HepG2 (cell line): Measurements from ENCODE around the gene EHBP1. TPM values are rescaled to one million over a fixed set of nuclear protein-coding genes. Genes with fewer than 3 reads are reported as not detected.

Source experiments
- ATAC-seq: fragments of 200-7000 bp; cut with Tn5 transposase; 3 replicates; pipeline ENCODE4 v1.9.1; 2020; ENCODE audit warnings: mild to moderate bottlenecking, moderate library complexity
- BruUV-seq: library from RNA; stranded (reverse); fragments of 400-500 nt; replicated peaks from 2 replicates; lab custom pipeline; 2021; lab: Mats Ljungman, UMichigan
- CTCF ChIA-PET: fragments of 300-600 bp; formaldehyde crosslinking; extraction: SDS; loops from one replicate; lab custom pipeline; 2021; ENCODE audit warnings: low total read pairs, inconsistent platforms, low intra/inter-chr PET ratio; lab: Yijun Ruan, JAX
- POLR2A ChIA-PET: fragments of 350-600 bp; sonication (Branson Sonifier 250); formaldehyde crosslinking; loops from one replicate; lab custom pipeline; 2020; ENCODE audit warnings: antibody characterized with exemption, inconsistent platforms; lab: Yijun Ruan, JAX
- DNase-seq: peaks from one replicate; pipeline ENCODE4 v3.0.0-alpha.2; 2015; ENCODE audit warnings: low spot score
- FAIRE-seq: peaks from 3 replicates; lab custom pipeline; 2011; peaks lifted over from hg19 to GRCh38; lab: Jason Lieb, UNC
- H2AFZ ChIP-seq: one replicate; pipeline ENCODE4 v1.6.1; 2011; ENCODE audit warnings: low read length, inconsistent platforms
- H3K27ac ChIP-seq: fragments of 300-600 bp; 3 replicates; pipeline ENCODE4 v1.8.0; 2011; ENCODE audit warnings: mixed run types, mild to moderate bottlenecking, mixed read lengths, low read length, inconsistent platforms; ENCODE audit not compliant: insufficient read depth; ENCODE audit errors: extremely low read length
- H3K27me3 ChIP-seq, 2 experiments: fragments of 200-600 bp in 1 of 2; 2 replicates in 1 of 2; 3 replicates in 1 of 2; pipeline versions ENCODE4 v1.6.0 to v1.8.0; 2011; ENCODE audit warnings: low read length in 2 of 2, mild to moderate bottlenecking in 2 of 2, moderate library complexity in 2 of 2, inconsistent platforms in 1 of 2; ENCODE audit not compliant: insufficient read depth in 2 of 2, control insufficient read depth in 1 of 2
- H3K36me3 ChIP-seq, 2 experiments: fragments of 200-600 bp in 1 of 2; replicated peaks in 1 of 2; 2 replicates in 1 of 2; 3 replicates in 1 of 2; pipeline versions ENCODE4 v1.5.1 to v1.8.0; 2011; ENCODE audit warnings: low read length in 2 of 2, inconsistent platforms in 1 of 2; ENCODE audit not compliant: insufficient read depth in 2 of 2, control insufficient read depth in 1 of 2
- H3K4me1 ChIP-seq: 2 replicates; pipeline ENCODE4 v1.5.1; 2012; ENCODE audit warnings: low read length, inconsistent platforms; ENCODE audit not compliant: insufficient read depth
- H3K4me2 ChIP-seq: 2 replicates; pipeline ENCODE4 v1.6.0; 2011; ENCODE audit warnings: low read depth, low read length, inconsistent platforms
- H3K4me3 ChIP-seq, 3 experiments: fragments of 200-600 bp in 1 of 3; sonication (generic), shearing (Covaris generic) in 1 of 3; replicated peaks in 1 of 3; 2 replicates each; pipeline ENCODE4 v1.5.1; 2011 to 2016; ENCODE audit warnings: low read length in 3 of 3, inconsistent platforms in 2 of 3, low read depth in 2 of 3, mild to moderate bottlenecking in 2 of 3, control low read depth in 1 of 3, mixed read lengths in 1 of 3; ENCODE audit not compliant: insufficient read depth in 1 of 3
- H3K79me2 ChIP-seq: one replicate; pipeline ENCODE4 v1.6.1; 2011; ENCODE audit warnings: low read length, inconsistent platforms; ENCODE audit not compliant: insufficient read depth
- H3K9ac ChIP-seq: 2 replicates; pipeline ENCODE4 v1.6.0; 2011; ENCODE audit warnings: mild to moderate bottlenecking, low read depth, low read length, inconsistent platforms; ENCODE audit not compliant: insufficient read depth
- H3K9me3 ChIP-seq: 2 replicates; pipeline ENCODE4 v1.5.1; 2012; ENCODE audit warnings: mild to moderate bottlenecking, low read length
- H4K20me1 ChIP-seq: 2 replicates; pipeline ENCODE4 v1.6.0; 2011; ENCODE audit warnings: inconsistent platforms, mild to moderate bottlenecking, low read length, moderate library complexity; ENCODE audit not compliant: insufficient read depth
- HOMEZ ChIP-seq: IDR thresholded peaks from 2 replicates; pipeline ENCODE4 v1.6.1; 2016; ENCODE audit warnings: low read depth
- KAT2B ChIP-seq: fragments of 150-350 bp; IDR thresholded peaks from 2 replicates; pipeline ENCODE4 v1.6.1; 2014; ENCODE audit warnings: low read depth, low read length, borderline replicate concordance
- NCOA1 ChIP-seq: sonication (generic); formaldehyde crosslinking; IDR thresholded peaks from 2 replicates; pipeline ENCODE4 v1.9.0; 2021; ENCODE audit warnings: missing genetic modification reagents
- POGZ ChIP-seq: sonication (generic); formaldehyde crosslinking; IDR thresholded peaks from 2 replicates; pipeline ENCODE4 v1.4.0; 2020; ENCODE audit warnings: mild to moderate bottlenecking, missing genetic modification reagents
- RBM22 ChIP-seq: fragments of 200-400 bp; formaldehyde crosslinking; optimal IDR thresholded peaks from 2 replicates; pipeline ENCODE3; 2017; ENCODE audit warnings: mild to moderate bottlenecking, low read length, moderate library complexity
- ZMYM4 ChIP-seq: sonication (generic); formaldehyde crosslinking; IDR thresholded peaks from 2 replicates; pipeline ENCODE4 v1.8.1; 2023; ENCODE audit warnings: mild to moderate bottlenecking, missing genetic modification reagents
- ZSCAN5A ChIP-seq: sonication (generic); formaldehyde crosslinking; IDR thresholded peaks from 2 replicates; pipeline ENCODE4 v1.8.0; 2022; ENCODE audit warnings: mild to moderate bottlenecking, missing genetic modification reagents, borderline replicate concordance
- WGBS: methylation state at CpG from one replicate; pipeline ENCODE4 v1.1.6; 2017; ENCODE audit warnings: low lambda C conversion rate; 5-methylcytosine and 5-hydroxymethylcytosine counted together
- in situ Hi-C: cut with HindIII; loops from 2 replicates; pipeline ENCODE4 v1.10.0; 2017; ENCODE audit warnings: low pct_unique_long_range_greater_than_20kb; ENCODE audit not compliant: extremely low pct_ligation_motif_present
- intact Hi-C: fragments of 100-400 bp; cut with micrococcal nuclease; formaldehyde crosslinking; loops from one replicate; pipeline ENCODE4 v1.10.0; 2022; ENCODE audit not compliant: unreplicated experiment
- polyA plus RNA-seq, 8 experiments: library from polyadenylated mRNA; depleted of rRNA in 3 of 8; stranded (reverse) in 7 of 8; unstranded in 1 of 8; fragments of >200 nt; fragmentation: Illumina TruSeq in 4 of 8; extraction: Trizol in 4 of 8; gene quantifications; 2 replicates each; pipeline versions ENCODE4 v1.2.1 to v1.2.3, GENCODE V29; 2011 to 2016; ENCODE audit warnings: low read depth in 4 of 8, missing spikeins in 1 of 8, mixed read lengths in 1 of 8; ENCODE audit not compliant: insufficient read depth in 1 of 8
- total RNA-seq, 5 experiments: library from RNA; depleted of rRNA; stranded (reverse); fragments of >200 nt; fragmentation: Illumina TruSeq; extraction: Trizol; gene quantifications; 2 replicates each; pipeline ENCODE4 v1.2.3, GENCODE V29; 2016; ENCODE audit warnings: low read depth in 1 of 5

The EHBP1 gene
- total and polyA plus RNA-seq, 2 of the 13 experiments (the other 11 are each of a cell fraction or from before 2014, with no cell fraction given): 93.5 to 146 TPM

GRCh38 chr2:62732262-62732777 lies 26.8 kb downstream of the EHBP1 start:
- no peak overlapping the region for H2AFZ ChIP-seq
- no peaks in the 10 kb centered on the region for H3K27me3 ChIP-seq
- peaks cover 10 to 43% of the 10 kb centered on the region in 2 experiments for H3K36me3 ChIP-seq
- H3K4me1 ChIP-seq: peaks cover 77% of the 10 kb centered on the region
- POLR2A ChIA-PET: no interaction called here
- in situ Hi-C loops (no loop called here), intact Hi-C loops (no loop called here)
- no TSS peak for BruUV-seq
- TF ChIP-seq RBM22: peak; percentile 77
- TF ChIP-seq NCOA1 (CRISPR knock-in tag): no peak
- peak; percentile 47 for TF ChIP-seq ZMYM4
- TF ChIP-seq ZSCAN5A: peak; percentile 93; the same call in 1 of the 2 replicates
- TF ChIP-seq POGZ (CRISPR knock-in tag): peak; percentile 51
- TF ChIP-seq HOMEZ: peak; percentile 80; the same call in 1 of the 2 replicates
- no peak for TF ChIP-seq KAT2B
- 98% methylated on average over 6 of the region's 6 CpGs for WGBS
- H3K27ac ChIP-seq: no peak overlapping the region
- CTCF ChIA-PET: no interaction called here
- peaks cover 81% of the 10 kb centered on the region for H4K20me1 ChIP-seq
- no peak overlapping the region for H3K4me3 ChIP-seq
- FAIRE-seq (no peak), ATAC-seq (no peak), DNase-seq (no peak)
- H3K9me3 ChIP-seq: peaks cover 27% of the 10 kb centered on the region
- no peak overlapping the region for H3K9ac ChIP-seq
- peaks cover 96% of the 10 kb centered on the region for H3K79me2 ChIP-seq
- H3K4me2 ChIP-seq: 0 out of 2 replicates have a peak overlapping the region, but pooled peaks have one; percentile 1
